ENCODE data around the gene MFSD6. TPM values are rescaled to one million over a fixed set of nuclear protein-coding genes. Genes with fewer than 3 reads are reported as not detected.

MFSD6 gene
- total RNA-seq, 4 donors from 2014 or later: 132 to 189 (median 182) TPM

DNA sequence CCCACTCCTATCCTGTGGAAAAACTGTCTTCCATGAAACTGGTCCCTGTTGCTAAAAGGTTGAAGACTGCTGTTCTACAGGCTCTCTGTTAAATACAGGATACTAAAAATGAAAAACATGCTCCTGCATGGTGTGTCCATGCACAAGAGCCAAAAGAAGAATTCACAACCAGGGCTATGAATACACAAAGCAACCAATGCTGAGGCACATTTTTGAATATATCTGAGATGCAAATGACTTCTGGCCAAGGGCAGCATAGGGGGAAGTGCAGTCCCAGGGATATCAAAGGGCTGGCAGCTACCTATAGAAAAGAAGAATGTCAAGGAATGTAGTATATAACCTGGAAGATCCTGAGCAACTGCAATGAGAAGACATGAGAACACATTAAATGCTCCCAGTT, 119.8 kb downstream of the MFSD6 start:
- H3K4me3 ChIP-seq (replicated peaks in 1 of 3): no peak overlapping the region
- intact Hi-C loops (cut with DNase I): no loop called here
- H3K36me3 ChIP-seq: no peaks in the 10 kb centered on the region
- H3K27me3 ChIP-seq: no peaks in the 10 kb centered on the region
- no peaks in the 10 kb centered on the region for H3K9me3 ChIP-seq
- no peak overlapping the region for H3K27ac ChIP-seq
- no peaks in the 10 kb centered on the region for H3K4me1 ChIP-seq
- no peak for DNase-seq
- TF ChIP-seq, protein P1, sequence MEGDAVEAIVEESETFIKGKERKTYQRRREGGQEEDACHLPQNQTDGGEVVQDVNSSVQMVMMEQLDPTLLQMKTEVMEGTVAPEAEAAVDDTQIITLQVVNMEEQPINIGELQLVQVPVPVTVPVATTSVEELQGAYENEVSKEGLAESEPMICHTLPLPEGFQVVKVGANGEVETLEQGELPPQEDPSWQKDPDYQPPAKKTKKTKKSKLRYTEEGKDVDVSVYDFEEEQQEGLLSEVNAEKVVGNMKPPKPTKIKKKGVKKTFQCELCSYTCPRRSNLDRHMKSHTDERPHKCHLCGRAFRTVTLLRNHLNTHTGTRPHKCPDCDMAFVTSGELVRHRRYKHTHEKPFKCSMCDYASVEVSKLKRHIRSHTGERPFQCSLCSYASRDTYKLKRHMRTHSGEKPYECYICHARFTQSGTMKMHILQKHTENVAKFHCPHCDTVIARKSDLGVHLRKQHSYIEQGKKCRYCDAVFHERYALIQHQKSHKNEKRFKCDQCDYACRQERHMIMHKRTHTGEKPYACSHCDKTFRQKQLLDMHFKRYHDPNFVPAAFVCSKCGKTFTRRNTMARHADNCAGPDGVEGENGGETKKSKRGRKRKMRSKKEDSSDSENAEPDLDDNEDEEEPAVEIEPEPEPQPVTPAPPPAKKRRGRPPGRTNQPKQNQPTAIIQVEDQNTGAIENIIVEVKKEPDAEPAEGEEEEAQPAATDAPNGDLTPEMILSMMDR (IDR thresholded peaks at IDR 0.05): no peak
- TF ChIP-seq POLR2A (IDR thresholded peaks at IDR 0.05): no peak

DNA sequence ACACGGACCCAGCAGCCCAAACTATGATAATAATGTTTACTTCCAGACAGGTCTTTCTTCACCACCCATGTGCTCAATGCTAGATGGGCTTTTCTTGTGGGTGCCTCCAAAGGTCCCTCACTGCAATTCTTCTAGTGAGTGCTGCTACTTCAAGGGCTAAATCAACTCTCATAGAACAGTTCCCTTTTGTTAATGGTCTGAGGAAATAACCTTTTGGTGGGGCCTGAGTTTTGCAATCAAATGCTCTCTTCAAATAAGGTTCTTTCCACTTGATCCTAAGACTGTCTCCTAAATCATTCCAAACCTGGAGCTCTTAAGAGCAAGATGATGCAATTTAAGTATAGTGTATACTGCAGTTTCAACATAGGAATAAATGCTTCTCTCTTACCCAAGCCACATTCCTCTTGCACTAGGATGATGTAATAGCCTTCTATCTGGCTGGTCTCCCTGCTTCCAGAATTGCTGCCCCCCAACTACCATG, 120.4 kb downstream of the MFSD6 start:
- no peak overlapping the region for H3K4me3 ChIP-seq (replicated peaks in 1 of 3)
- no peak overlapping the region for H3K27ac ChIP-seq
- WGBS, 2 donors: 25 to 44% methylated on average over 1 of the region's 1 CpG
- no peak for DNase-seq
- no peaks in the 10 kb centered on the region for H3K36me3 ChIP-seq
- intact Hi-C loops (cut with DNase I): no loop called here
- TF ChIP-seq, protein P1 (IDR thresholded peaks at IDR 0.05): no peak
- no peak for TF ChIP-seq POLR2A (IDR thresholded peaks at IDR 0.05)
- no peaks in the 10 kb centered on the region for H3K27me3 ChIP-seq
- peaks cover 2 to 6% of the 10 kb centered on the region in 2 donors for H3K4me1 ChIP-seq
- H3K9me3 ChIP-seq: no peaks in the 10 kb centered on the region

DNA sequence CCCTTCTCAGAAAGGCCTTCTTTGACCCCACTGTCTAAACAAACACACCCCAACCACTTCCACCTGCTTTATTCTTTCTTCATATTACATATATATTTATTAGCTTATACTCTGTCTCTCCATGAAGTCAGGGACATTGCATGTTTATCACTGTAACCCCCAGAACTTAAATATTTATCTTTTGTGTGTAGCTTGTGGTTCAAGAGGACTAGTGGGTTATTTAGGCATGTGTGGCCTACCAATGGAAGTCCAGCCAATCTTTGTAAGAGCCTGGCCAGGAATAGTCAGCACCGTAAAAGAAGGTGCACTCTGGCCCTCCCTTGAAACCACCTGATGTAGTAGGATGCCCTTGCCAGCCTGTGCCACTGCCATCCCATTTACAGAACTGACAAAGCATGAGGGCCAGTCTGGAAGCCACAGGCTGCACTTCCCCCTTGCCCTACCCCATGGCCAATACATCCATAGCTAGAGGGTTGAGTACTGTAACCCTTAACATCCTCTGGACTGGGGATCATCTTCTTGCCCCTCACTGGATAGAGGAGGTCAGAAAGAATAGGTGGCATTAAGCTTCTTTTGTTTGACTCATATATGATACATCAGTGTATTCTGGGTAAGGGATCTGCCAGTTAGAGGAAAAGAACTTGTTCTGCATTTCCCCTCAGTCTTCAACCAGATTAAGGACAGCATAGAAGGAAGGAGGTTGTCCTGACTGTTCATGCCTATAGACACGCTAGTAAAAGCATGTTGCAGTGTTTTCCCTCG, 121.5 kb downstream of the MFSD6 start:
- H3K4me1 ChIP-seq: peaks cover 6 to 8% of the 10 kb centered on the region in 2 donors
- TF ChIP-seq, protein P1 (IDR thresholded peaks at IDR 0.05): no peak
- TF ChIP-seq POLR2A (IDR thresholded peaks at IDR 0.05): no peak
- no peaks in the 10 kb centered on the region for H3K36me3 ChIP-seq
- no peak overlapping the region for H3K4me3 ChIP-seq (replicated peaks in 1 of 3)
- 73 to 77% methylated on average over 3 of the region's 3 CpGs for WGBS, 2 donors
- DNase-seq: no peak
- H3K9me3 ChIP-seq: no peaks in the 10 kb centered on the region
- no peaks in the 10 kb centered on the region for H3K27me3 ChIP-seq
- intact Hi-C loops (cut with DNase I): loop anchor here (10.0 kb wide), 1 partner anchor 115 kb away; the partner anchor contains the start of gene NAB1
- H3K27ac ChIP-seq: no peak overlapping the region

DNA sequence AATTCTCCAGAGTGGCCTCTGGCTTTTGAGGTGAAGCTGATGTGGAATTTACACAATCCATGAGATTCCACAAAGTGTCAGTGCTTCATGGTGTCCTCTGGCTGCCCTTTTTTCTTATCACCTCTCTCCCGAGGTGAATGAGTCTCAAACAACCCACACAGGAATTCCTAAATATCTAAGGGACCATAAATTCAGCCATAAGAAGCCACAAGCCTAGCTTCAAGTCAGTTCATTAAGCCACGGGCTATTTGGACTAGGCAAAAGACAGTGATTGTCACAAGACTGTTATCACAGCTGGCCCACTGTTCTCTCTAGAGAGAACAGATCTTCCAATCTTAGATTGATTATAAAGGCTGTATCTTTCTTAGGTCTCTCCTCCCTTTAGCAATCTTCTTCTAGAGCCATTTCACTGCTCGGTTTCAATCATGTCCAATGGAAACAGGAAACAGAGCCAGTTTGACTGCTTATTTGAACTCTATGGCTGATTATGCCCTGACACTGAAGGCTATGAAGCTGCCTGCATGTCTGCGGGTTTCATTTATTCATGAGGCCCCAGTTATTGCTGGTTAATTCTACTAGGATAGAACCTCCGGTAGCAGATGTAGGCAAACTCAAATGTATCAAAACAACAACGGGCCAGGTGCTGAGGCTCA, 122.2 kb downstream of the MFSD6 start:
- intact Hi-C loops (cut with DNase I): loop anchor here (10.0 kb wide), 1 partner anchor 114 kb away; the partner anchor contains the start of gene NAB1
- Histone ChIP-seq H3K27ac (no peak overlapping the region), H3K36me3 (no peaks in the 10 kb centered on the region), H3K9me3 (no peaks in the 10 kb centered on the region), H3K27me3 (no peaks in the 10 kb centered on the region), H3K4me3 (replicated peaks in 1 of 3) (no peak overlapping the region), H3K4me1 (peaks cover 6 to 9% of the 10 kb centered on the region in 2 donors)
- WGBS, 2 donors: 71 to 79% methylated on average over 6 of the region's 6 CpGs
- TF ChIP-seq, protein P1 (IDR thresholded peaks at IDR 0.05): no peak
- no peak for TF ChIP-seq POLR2A (IDR thresholded peaks at IDR 0.05)
- no peak for DNase-seq

DNA sequence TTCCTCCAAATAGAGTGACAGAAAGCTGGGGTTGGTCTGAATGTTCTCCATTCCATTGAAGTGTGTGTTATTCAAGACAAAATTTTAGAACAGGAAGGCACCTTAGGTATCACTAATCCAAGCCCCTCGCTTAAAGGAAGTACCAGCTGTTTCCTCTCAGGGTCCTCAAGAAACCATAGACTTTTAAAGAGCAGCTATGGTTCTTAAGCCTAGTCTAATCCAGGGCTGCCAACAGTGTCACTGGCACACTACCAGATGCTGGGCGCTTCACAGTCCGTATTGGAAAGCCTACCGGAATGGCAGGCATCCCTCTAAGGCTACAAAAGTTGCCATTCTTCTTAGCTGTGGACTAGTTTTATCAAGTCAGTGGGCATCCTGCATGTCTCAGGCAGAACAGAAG, 124.4 kb downstream of the MFSD6 start:
- H3K4me1 ChIP-seq: peaks cover 6 to 14% of the 10 kb centered on the region in 2 donors
- intact Hi-C loops (cut with DNase I): loop anchor here (10.0 kb wide), 1 partner anchor 112 kb away; the partner anchor contains the start of gene NAB1
- WGBS, 2 donors: 73 to 80% methylated on average over 4 of the region's 4 CpGs
- no peaks in the 10 kb centered on the region for H3K36me3 ChIP-seq
- H3K9me3 ChIP-seq: no peaks in the 10 kb centered on the region
- TF ChIP-seq POLR2A (IDR thresholded peaks at IDR 0.05): no peak
- TF ChIP-seq, protein P1 (IDR thresholded peaks at IDR 0.05): no peak
- DNase-seq: peak; percentile 25 to 44
- no peaks in the 10 kb centered on the region for H3K27me3 ChIP-seq
- no peak overlapping the region for H3K27ac ChIP-seq
- no peak overlapping the region for H3K4me3 ChIP-seq (replicated peaks in 1 of 3)

Data from thyroid gland (tissue), 4 donors.